ENCODE results near the gene OSBP. TPM values are rescaled to one million over a fixed set of nuclear protein-coding genes. Genes with fewer than 3 reads are reported as not detected.

OSBP gene
- total and polyA plus RNA-seq, 9 of the 15 experiments (the other 6 are each of a cell fraction or from before 2014, with no cell fraction given), result 11.7 to 49.0 (median 28.7) TPM

- TF ChIP-seq HOMEZ (CRISPR knock-in tag; IDR thresholded peaks at IDR 0.05), result peak; percentile 17; the same call in 1 of the 2 replicates
- no peak; the same call in 1 of the 2 replicates for TF ChIP-seq TCF3 (CRISPR knock-in tag; IDR thresholded peaks at IDR 0.05)
- TF ChIP-seq PYGO2 (tag; IDR thresholded peaks at IDR 0.05), result 0 out of 2 replicates have a peak, but pooled peaks have one; percentile 5
- TF ChIP-seq, protein P1, sequence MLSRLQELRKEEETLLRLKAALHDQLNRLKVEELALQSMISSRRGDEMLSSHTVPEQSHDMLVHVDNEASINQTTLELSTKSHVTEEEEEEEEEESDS (CRISPR knock-in tag; IDR thresholded peaks at IDR 0.05), result no peak
- TF ChIP-seq TARDBP (IDR thresholded peaks at IDR 0.05), result 0 out of 2 replicates have a peak, but pooled peaks have one; percentile 37
- no peak; the same call in 1 of the 2 replicates for TF ChIP-seq MYC (IDR thresholded peaks at IDR 0.05; ENCODE audit: low read depth, low read length)
- TF ChIP-seq MYC (CRISPR knock-in tag; IDR thresholded peaks at IDR 0.05; ENCODE audit: borderline replicate concordance, low read depth), result 0 out of 2 replicates have a peak, but pooled peaks have one; percentile 13
- no peak; the same call in 1 of the 2 replicates for TF ChIP-seq ARID2 (IDR thresholded peaks at IDR 0.05)
- TF ChIP-seq POLR3G (IDR thresholded peaks at IDR 0.05; ENCODE audit: extremely low read depth, insufficient read length, insufficient replicate concordance), result no peak
- TF ChIP-seq THRAP3 (IDR thresholded peaks at IDR 0.05; ENCODE audit: borderline replicate concordance), result 0 out of 2 replicates have a peak, but pooled peaks have one; percentile 29
- TF ChIP-seq, protein P2, sequence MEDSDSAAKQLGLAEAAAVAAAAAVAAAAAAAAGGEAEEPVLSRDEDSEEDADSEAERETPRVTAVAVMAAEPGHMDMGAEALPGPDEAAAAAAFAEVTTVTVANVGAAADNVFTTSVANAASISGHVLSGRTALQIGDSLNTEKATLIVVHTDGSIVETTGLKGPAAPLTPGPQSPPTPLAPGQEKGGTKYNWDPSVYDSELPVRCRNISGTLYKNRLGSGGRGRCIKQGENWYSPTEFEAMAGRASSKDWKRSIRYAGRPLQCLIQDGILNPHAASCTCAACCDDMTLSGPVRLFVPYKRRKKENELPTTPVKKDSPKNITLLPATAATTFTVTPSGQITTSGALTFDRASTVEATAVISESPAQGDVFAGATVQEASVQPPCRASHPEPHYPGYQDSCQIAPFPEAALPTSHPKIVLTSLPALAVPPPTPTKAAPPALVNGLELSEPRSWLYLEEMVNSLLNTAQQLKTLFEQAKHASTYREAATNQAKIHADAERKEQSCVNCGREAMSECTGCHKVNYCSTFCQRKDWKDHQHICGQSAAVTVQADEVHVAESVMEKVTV (CRISPR knock-in tag; IDR thresholded peaks at IDR 0.05), result peak; percentile 40
- TF ChIP-seq, protein P3, sequence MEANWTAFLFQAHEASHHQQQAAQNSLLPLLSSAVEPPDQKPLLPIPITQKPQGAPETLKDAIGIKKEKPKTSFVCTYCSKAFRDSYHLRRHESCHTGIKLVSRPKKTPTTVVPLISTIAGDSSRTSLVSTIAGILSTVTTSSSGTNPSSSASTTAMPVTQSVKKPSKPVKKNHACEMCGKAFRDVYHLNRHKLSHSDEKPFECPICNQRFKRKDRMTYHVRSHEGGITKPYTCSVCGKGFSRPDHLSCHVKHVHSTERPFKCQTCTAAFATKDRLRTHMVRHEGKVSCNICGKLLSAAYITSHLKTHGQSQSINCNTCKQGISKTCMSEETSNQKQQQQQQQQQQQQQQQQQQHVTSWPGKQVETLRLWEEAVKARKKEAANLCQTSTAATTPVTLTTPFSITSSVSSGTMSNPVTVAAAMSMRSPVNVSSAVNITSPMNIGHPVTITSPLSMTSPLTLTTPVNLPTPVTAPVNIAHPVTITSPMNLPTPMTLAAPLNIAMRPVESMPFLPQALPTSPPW (CRISPR knock-in tag; IDR thresholded peaks at IDR 0.05), result no peak; the same call in 1 of the 2 replicates
- TF ChIP-seq DPF2 (IDR thresholded peaks at IDR 0.05), result peak; percentile 91
- TF ChIP-seq HMGN3 (IDR thresholded peaks at IDR 0.05; ENCODE audit: borderline replicate concordance, extremely low read depth, insufficient read length, low read depth, low read length), result peak; percentile 52
- TF ChIP-seq GABPA (tag; conservative IDR thresholded peaks at IDR 0.05; ENCODE audit: low read depth), result peak; percentile 68
- TF ChIP-seq RBM15 (IDR thresholded peaks at IDR 0.05; ENCODE audit: insufficient read depth, low read length), result no peak
- no peak for TF ChIP-seq ATF6 (CRISPR knock-in tag; IDR thresholded peaks at IDR 0.05)
Observed at GRCh38 chr11:59545179-59546020, 70.2 kb downstream of the OSBP start (continued).

Measured in K562 (cell line).